GM23338 (cell line): Measurements from ENCODE around the gene KIAA1549. TPM values are rescaled to one million over a fixed set of nuclear protein-coding genes. Genes with fewer than 3 reads are reported as not detected.

Source experiments
- ATAC-seq: fragments of 200-7000 bp; cut with Tn5 transposase; 3 replicates; pipeline ENCODE4 v1.9.1; 2020
- DNase-seq: peaks from one replicate; pipeline ENCODE4 v3.0.0-alpha.2; 2015; ENCODE audit warnings: low spot score
- H2AFZ ChIP-seq: fragments of 200-600 bp; sonication (generic); 2 replicates; pipeline ENCODE4 v1.8.0; 2016; ENCODE audit warnings: antibody characterized with exemption, mild to moderate bottlenecking, moderate library complexity
- H3F3A ChIP-seq: fragments of 200-600 bp; sonication (generic); replicated peaks from 2 replicates; pipeline ENCODE4 v1.8.0; 2017; ENCODE audit warnings: antibody characterized with exemption, mixed run types, low read depth
- H3K27ac ChIP-seq: fragments of 200-600 bp; sonication (generic); 2 replicates; pipeline ENCODE4 v1.6.1; 2016; ENCODE audit warnings: low read depth
- H3K27me3 ChIP-seq: fragments of 200-600 bp; sonication (generic); 2 replicates; pipeline ENCODE4 v1.8.0; 2016; ENCODE audit warnings: mild to moderate bottlenecking, mixed run types, moderate library complexity; ENCODE audit not compliant: insufficient read depth
- H3K36me3 ChIP-seq: fragments of 200-600 bp; sonication (generic); 2 replicates; pipeline ENCODE4 v1.8.0; 2016; ENCODE audit warnings: mild to moderate bottlenecking; ENCODE audit not compliant: insufficient read depth
- H3K4me1 ChIP-seq: fragments of 200-600 bp; sonication (generic); 2 replicates; pipeline ENCODE4 v1.8.0; 2016; ENCODE audit warnings: mild to moderate bottlenecking, moderate library complexity; ENCODE audit not compliant: insufficient read depth
- H3K4me2 ChIP-seq: fragments of 200-600 bp; sonication (generic); 2 replicates; pipeline ENCODE4 v1.7.1; 2017; ENCODE audit warnings: mixed run types
- H3K4me3 ChIP-seq: fragments of 200-600 bp; sonication (generic); 2 replicates; pipeline ENCODE4 v1.6.1; 2016; ENCODE audit warnings: mixed run types
- H3K79me2 ChIP-seq: fragments of 200-600 bp; sonication (generic); replicated peaks from 2 replicates; pipeline ENCODE4 v1.8.0; 2017; ENCODE audit warnings: mild to moderate bottlenecking; ENCODE audit not compliant: insufficient read depth
- H3K9me2 ChIP-seq: fragments of 200-600 bp; sonication (generic); 2 replicates; pipeline ENCODE4 v1.8.0; 2017; ENCODE audit not compliant: insufficient read depth
- H4K20me1 ChIP-seq: fragments of 200-600 bp; sonication (generic); replicated peaks from 2 replicates; pipeline ENCODE4 v1.8.0; 2017; ENCODE audit warnings: mild to moderate bottlenecking; ENCODE audit not compliant: insufficient read depth
- H3K27ac Mint-ChIP-seq: 2 replicates; pipeline ENCODE4 v1.8.0; 2020; ENCODE audit warnings: inconsistent platforms, mild to moderate bottlenecking, moderate library complexity, mixed read lengths
- H3K27me3 Mint-ChIP-seq: 3 replicates; pipeline ENCODE4 v1.8.0; 2022; ENCODE audit warnings: low read depth, mild to moderate bottlenecking, moderate library complexity, mixed read lengths, inconsistent platforms; ENCODE audit not compliant: insufficient read depth, poor library complexity
- H3K36me3 Mint-ChIP-seq: 3 replicates; pipeline ENCODE4 v1.8.0; 2021; ENCODE audit warnings: low read depth, mild to moderate bottlenecking, inconsistent platforms, moderate library complexity, mixed read lengths
- H3K4me1 Mint-ChIP-seq: 3 replicates; pipeline ENCODE4 v1.8.0; 2020; ENCODE audit warnings: mild to moderate bottlenecking, inconsistent platforms, mixed read lengths
- H3K4me3 Mint-ChIP-seq: 3 replicates; pipeline ENCODE4 v1.8.0; 2021; ENCODE audit warnings: moderate library complexity, mild to moderate bottlenecking, inconsistent platforms, mixed read lengths
- H3K9me3 Mint-ChIP-seq: 3 replicates; pipeline ENCODE4 v1.8.0; 2020; ENCODE audit warnings: moderate library complexity, mild to moderate bottlenecking, inconsistent platforms, mixed read lengths
- CREB1 ChIP-seq: fragments of 250-450 bp; sonication (Bioruptor Pico); IDR thresholded peaks from 2 replicates; pipeline ENCODE4 v1.5.0; 2020; ENCODE audit warnings: low read depth, mild to moderate bottlenecking, moderate library complexity
- EZH2 ChIP-seq: fragments of 200-600 bp; sonication (generic); IDR thresholded peaks from one replicate; pipeline ENCODE4 v1.8.0; 2017; ENCODE audit warnings: antibody characterized with exemption, mild to moderate bottlenecking, low read depth; ENCODE audit not compliant: unreplicated experiment
- JUNB ChIP-seq: IDR thresholded peaks from one replicate; pipeline ENCODE4 v1.6.1; 2016; ENCODE audit warnings: antibody characterized with exemption; ENCODE audit not compliant: unreplicated experiment
- POLR2AphosphoS5 ChIP-seq: IDR thresholded peaks from 2 replicates; pipeline ENCODE4 v1.6.1; 2016; ENCODE audit warnings: antibody characterized with exemption, low read depth
- REST ChIP-seq: IDR thresholded peaks from one replicate; pipeline ENCODE4 v1.6.1; 2018; ENCODE audit warnings: antibody characterized with exemption; ENCODE audit not compliant: unreplicated experiment
- STAT1 ChIP-seq: IDR thresholded peaks from one replicate; pipeline ENCODE4 v1.6.1; 2016; ENCODE audit warnings: antibody characterized with exemption; ENCODE audit not compliant: unreplicated experiment
- ZNF114 ChIP-seq: fragments of 250-450 bp; sonication (Bioruptor Pico); IDR thresholded peaks from 2 replicates; pipeline ENCODE4 v1.5.0; 2020; ENCODE audit warnings: mild to moderate bottlenecking, moderate library complexity
- ZNF331 ChIP-seq: fragments of 250-450 bp; sonication (Bioruptor Pico); IDR thresholded peaks from 2 replicates; pipeline ENCODE4 v1.5.0; 2020; ENCODE audit warnings: low read depth, mild to moderate bottlenecking, moderate library complexity
- polyA plus RNA-seq: library from polyadenylated mRNA; unstranded; fragments of >200 nt; fragmentation: Nextera tagmentation; extraction: Ambion mirVana; gene quantifications from 2 replicates; pipeline ENCODE4 v1.2.1, GENCODE V29; 2016
- total RNA-seq: library from RNA; depleted of rRNA; stranded (reverse); fragments of >200 nt; shearing (Covaris generic); gene quantifications from 2 replicates; pipeline ENCODE4 v1.2.3, GENCODE V29; 2014
- TF ChIP-seq, protein P1 (sequence below): fragments of 250-450 bp; sonication (Bioruptor Pico); IDR thresholded peaks from 2 replicates; pipeline ENCODE4 v1.5.0; 2020; ENCODE audit warnings: mild to moderate bottlenecking, moderate library complexity
- TF ChIP-seq, protein P2 (sequence below): IDR thresholded peaks from 2 replicates; pipeline ENCODE4 v1.6.1; 2016; ENCODE audit warnings: antibody characterized with exemption
- TF ChIP-seq, protein P3 (sequence below), 2 experiments: fragments of 200-600 bp in 1 of 2; sonication (generic) in 1 of 2; conservative IDR thresholded peaks; 2 replicates each; pipeline versions ENCODE4 v1.5.1 to v1.6.1; 2016 to 2017; ENCODE audit warnings: antibody characterized with exemption in 2 of 2, low read depth in 2 of 2, mild to moderate bottlenecking in 2 of 2, moderate library complexity in 1 of 2

KIAA1549 gene
- total and polyA plus RNA-seq, 2 experiments from 2014 or later = 3.6 to 13.5 TPM

DNA sequence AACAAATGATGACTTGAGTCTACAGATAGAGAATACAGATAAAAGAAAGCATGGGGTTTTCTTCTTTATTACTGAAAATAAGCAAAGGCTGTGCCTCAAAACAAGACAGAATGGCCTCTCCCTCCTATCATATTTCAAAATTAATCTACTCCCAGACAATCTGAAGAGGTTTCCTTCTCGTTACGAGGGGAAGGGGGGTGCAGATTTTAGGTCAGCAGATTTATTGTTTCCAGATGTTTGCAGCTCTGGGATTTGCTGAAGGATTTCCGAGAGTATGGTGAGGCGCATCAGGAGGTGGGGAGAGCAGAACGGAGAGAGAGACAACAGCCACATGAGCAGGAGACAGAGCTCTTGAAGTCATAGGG lies 89.8 kb downstream of the KIAA1549 start:
- no peak overlapping the region for H3K4me3 Mint-ChIP-seq
- no peaks in the 10 kb centered on the region for H3K9me3 Mint-ChIP-seq
- DNase-seq (no peak), ATAC-seq (no peak)
- H3K79me2 ChIP-seq = no peaks in the 10 kb centered on the region
- no peak overlapping the region for H3K27ac ChIP-seq
- 0 out of 2 replicates have a peak, but pooled peaks cover 3% of the 10 kb centered on the region for H3F3A ChIP-seq
- H3K4me3 ChIP-seq = no peak overlapping the region
- no peaks in the 10 kb centered on the region for H3K27me3 ChIP-seq
- no peak overlapping the region for H3K4me2 ChIP-seq
- H3K27ac Mint-ChIP-seq = no peak overlapping the region
- H3K9me2 ChIP-seq = no peaks in the 10 kb centered on the region
- H4K20me1 ChIP-seq = no peaks in the 10 kb centered on the region
- H3K36me3 Mint-ChIP-seq = peaks cover 20% of the 10 kb centered on the region
- TF ChIP-seq POLR2AphosphoS5 = no peak
- no peak for TF ChIP-seq ZNF331 (CRISPR knock-in tag)
- no peak for TF ChIP-seq CREB1
- no peak for TF ChIP-seq STAT1
- no peak for TF ChIP-seq EZH2
- TF ChIP-seq, protein P1, sequence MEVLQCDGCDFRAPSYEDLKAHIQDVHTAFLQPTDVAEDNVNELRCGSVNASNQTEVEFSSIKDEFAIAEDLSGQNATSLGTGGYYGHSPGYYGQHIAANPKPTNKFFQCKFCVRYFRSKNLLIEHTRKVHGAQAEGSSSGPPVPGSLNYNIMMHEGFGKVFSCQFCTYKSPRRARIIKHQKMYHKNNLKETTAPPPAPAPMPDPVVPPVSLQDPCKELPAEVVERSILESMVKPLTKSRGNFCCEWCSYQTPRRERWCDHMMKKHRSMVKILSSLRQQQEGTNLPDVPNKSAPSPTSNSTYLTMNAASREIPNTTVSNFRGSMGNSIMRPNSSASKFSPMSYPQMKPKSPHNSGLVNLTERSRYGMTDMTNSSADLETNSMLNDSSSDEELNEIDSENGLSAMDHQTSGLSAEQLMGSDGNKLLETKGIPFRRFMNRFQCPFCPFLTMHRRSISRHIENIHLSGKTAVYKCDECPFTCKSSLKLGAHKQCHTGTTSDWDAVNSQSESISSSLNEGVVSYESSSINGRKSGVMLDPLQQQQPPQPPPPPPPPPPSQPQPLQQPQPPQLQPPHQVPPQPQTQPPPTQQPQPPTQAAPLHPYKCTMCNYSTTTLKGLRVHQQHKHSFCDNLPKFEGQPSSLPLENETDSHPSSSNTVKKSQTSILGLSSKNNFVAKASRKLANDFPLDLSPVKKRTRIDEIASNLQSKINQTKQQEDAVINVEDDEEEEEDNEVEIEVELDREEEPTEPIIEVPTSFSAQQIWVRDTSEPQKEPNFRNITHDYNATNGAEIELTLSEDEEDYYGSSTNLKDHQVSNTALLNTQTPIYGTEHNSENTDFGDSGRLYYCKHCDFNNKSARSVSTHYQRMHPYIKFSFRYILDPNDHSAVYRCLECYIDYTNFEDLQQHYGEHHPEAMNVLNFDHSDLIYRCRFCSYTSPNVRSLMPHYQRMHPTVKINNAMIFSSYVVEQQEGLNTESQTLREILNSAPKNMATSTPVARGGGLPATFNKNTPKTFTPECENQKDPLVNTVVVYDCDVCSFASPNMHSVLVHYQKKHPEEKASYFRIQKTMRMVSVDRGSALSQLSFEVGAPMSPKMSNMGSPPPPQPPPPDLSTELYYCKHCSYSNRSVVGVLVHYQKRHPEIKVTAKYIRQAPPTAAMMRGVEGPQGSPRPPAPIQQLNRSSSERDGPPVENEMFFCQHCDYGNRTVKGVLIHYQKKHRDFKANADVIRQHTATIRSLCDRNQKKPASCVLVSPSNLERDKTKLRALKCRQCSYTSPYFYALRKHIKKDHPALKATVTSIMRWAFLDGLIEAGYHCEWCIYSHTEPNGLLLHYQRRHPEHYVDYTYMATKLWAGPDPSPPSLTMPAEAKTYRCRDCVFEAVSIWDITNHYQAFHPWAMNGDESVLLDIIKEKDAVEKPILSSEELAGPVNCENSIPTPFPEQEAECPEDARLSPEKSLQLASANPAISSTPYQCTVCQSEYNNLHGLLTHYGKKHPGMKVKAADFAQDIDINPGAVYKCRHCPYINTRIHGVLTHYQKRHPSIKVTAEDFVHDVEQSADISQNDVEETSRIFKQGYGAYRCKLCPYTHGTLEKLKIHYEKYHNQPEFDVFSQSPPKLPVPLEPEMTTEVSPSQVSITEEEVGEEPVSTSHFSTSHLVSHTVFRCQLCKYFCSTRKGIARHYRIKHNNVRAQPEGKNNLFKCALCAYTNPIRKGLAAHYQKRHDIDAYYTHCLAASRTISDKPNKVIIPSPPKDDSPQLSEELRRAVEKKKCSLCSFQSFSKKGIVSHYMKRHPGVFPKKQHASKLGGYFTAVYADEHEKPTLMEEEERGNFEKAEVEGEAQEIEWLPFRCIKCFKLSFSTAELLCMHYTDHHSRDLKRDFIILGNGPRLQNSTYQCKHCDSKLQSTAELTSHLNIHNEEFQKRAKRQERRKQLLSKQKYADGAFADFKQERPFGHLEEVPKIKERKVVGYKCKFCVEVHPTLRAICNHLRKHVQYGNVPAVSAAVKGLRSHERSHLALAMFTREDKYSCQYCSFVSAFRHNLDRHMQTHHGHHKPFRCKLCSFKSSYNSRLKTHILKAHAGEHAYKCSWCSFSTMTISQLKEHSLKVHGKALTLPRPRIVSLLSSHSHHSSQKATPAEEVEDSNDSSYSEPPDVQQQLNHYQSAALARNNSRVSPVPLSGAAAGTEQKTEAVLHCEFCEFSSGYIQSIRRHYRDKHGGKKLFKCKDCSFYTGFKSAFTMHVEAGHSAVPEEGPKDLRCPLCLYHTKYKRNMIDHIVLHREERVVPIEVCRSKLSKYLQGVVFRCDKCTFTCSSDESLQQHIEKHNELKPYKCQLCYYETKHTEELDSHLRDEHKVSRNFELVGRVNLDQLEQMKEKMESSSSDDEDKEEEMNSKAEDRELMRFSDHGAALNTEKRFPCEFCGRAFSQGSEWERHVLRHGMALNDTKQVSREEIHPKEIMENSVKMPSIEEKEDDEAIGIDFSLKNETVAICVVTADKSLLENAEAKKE (CRISPR knock-in tag) = no peak
- no peak for TF ChIP-seq ZNF114
- no peak for TF ChIP-seq REST
- TF ChIP-seq JUNB = no peak
- TF ChIP-seq, protein P2, sequence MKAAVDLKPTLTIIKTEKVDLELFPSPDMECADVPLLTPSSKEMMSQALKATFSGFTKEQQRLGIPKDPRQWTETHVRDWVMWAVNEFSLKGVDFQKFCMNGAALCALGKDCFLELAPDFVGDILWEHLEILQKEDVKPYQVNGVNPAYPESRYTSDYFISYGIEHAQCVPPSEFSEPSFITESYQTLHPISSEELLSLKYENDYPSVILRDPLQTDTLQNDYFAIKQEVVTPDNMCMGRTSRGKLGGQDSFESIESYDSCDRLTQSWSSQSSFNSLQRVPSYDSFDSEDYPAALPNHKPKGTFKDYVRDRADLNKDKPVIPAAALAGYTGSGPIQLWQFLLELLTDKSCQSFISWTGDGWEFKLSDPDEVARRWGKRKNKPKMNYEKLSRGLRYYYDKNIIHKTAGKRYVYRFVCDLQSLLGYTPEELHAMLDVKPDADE = no peak
- TF ChIP-seq, protein P3, sequence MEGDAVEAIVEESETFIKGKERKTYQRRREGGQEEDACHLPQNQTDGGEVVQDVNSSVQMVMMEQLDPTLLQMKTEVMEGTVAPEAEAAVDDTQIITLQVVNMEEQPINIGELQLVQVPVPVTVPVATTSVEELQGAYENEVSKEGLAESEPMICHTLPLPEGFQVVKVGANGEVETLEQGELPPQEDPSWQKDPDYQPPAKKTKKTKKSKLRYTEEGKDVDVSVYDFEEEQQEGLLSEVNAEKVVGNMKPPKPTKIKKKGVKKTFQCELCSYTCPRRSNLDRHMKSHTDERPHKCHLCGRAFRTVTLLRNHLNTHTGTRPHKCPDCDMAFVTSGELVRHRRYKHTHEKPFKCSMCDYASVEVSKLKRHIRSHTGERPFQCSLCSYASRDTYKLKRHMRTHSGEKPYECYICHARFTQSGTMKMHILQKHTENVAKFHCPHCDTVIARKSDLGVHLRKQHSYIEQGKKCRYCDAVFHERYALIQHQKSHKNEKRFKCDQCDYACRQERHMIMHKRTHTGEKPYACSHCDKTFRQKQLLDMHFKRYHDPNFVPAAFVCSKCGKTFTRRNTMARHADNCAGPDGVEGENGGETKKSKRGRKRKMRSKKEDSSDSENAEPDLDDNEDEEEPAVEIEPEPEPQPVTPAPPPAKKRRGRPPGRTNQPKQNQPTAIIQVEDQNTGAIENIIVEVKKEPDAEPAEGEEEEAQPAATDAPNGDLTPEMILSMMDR (conservative IDR thresholded peaks at IDR 0.05; ENCODE audit: low read depth in 2 of 2) = no peak
- H2AFZ ChIP-seq = no peak overlapping the region
- peaks cover 3% of the 10 kb centered on the region; the same call in 1 of the 2 replicates for H3K36me3 ChIP-seq
- H3K4me1 ChIP-seq = no peaks in the 10 kb centered on the region
- peaks cover 6% of the 10 kb centered on the region; the same call in 2 of the 3 replicates for H3K4me1 Mint-ChIP-seq
- H3K27me3 Mint-ChIP-seq = peaks cover 6% of the 10 kb centered on the region
